COLO668 (cell line): ENCODE results near the gene CARD6.
A peak's percentile ranks its signal among the peaks of the same experiment; 100 is the strongest.
"Not testable (repeated sequence)": the region's sequence is repeated elsewhere in the genome, so short reads cannot be mapped to it uniquely, and the experiment has no call there.

Experiments
- DNase-seq: peaks from one replicate; lab custom pipeline; 2025; ENCODE audit not compliant: unreplicated experiment; lab: John Stamatoyannopoulos, UW

CARD6 gene

DNA sequence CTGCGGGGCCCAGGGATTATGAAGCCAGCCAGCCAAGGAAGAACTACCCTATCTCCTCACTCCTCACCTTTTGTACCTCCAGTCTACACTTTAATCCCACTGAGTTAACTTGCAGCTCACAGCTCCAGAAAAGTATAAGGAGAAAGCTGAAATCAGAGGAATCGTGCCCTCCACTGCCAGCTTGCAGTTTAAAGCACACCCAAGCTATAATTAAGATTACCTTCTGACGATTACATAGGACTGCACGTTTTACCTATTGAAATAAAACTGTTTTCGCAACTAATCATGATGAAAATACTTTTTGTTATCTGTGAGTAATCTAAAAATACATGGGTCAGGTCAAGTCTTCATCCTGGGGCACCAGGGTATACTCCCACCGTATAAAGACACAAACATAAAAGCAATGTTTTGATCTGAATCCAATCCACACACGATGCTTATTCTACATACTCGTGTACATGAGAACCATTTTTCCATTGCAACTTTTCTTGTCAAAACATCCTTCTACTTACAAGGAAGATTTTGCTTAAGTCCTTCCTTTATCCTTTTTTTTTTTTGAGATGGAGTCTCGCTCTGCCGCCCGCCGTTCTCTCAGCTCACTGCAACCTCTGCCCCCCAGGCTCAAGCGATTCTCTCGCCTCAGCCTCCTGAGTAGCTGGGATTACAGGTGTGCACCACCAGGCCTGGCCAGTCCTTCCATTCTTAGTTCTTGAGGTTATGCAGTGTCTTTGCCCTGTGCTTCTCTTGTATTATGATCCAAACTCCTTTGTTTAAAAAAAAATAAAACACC lies 13.8 kb upstream of the CARD6 start:
- DNase-seq = no peak

DNA sequence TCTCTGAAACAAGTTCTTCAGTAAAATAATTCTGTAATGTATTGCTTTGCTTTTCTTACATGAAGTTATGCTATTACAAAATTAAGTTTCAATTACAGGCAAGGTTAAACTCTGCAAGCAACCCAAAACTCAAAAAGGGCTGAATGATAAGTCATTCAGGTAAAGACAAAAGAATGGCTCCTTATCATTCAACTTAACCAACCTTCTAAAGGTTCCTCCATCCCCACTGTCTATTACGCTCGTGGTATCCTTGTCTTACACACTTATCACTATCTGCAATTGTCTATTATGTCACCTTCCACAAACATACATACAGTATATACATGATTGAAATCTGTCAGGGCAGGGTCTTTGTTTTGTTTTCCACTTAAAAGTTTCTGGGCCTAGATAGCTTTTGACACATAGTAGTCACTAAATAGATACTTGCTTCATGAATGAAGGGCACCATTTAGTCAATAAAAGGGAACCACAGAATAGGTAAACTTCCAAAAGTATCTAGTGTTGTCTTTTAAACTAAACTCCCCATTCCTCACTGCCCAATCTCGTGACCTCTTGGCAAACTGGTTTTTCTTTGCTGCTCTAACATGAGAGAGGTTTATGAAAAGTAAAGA lies 13.0 kb upstream of the CARD6 start:
- no peak for DNase-seq

DNA sequence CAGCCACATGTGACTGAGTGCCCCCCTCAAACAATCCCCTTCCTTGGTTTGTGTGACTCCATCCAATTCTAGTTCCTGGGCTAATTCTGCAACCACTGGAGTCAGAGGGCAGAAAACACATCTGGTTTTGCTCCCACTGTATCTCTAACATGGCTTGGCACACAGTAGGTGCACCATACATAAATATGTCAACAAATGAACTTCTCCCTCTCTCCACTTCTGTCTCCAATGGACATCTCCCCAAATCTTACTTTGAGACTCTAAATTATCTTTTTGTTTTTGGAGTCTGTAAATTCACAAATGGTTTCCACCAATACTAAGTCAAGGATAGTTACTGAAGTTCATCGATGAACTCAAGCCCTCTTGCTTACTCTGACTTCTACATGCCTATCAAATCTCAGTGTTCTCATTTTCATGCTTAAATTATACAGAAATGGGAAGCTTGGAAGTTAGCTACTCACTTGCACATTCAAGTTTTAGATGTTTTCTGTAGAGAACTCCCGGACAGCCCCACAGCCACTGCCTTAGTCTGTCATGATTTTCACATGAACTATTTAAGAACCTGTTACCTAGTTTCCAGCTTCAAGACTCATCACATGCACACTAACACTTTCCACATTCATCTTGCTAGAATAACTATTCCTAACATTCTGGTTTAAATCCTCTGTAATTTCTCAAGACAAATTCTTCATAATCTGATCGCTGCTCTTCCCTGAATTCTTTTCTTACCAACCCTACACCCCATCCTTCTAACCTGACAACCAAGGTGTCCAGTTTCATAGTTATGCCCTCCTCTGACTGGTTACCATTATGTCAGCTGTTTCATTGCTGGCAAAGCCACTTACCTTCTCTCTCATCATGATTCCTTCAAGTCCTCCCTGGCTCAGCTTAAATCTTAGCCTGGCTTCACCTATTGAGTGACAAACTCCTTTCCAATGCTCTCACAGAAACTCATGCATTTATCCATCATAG lies 12.2 kb upstream of the CARD6 start:
- DNase-seq = no peak

DNA sequence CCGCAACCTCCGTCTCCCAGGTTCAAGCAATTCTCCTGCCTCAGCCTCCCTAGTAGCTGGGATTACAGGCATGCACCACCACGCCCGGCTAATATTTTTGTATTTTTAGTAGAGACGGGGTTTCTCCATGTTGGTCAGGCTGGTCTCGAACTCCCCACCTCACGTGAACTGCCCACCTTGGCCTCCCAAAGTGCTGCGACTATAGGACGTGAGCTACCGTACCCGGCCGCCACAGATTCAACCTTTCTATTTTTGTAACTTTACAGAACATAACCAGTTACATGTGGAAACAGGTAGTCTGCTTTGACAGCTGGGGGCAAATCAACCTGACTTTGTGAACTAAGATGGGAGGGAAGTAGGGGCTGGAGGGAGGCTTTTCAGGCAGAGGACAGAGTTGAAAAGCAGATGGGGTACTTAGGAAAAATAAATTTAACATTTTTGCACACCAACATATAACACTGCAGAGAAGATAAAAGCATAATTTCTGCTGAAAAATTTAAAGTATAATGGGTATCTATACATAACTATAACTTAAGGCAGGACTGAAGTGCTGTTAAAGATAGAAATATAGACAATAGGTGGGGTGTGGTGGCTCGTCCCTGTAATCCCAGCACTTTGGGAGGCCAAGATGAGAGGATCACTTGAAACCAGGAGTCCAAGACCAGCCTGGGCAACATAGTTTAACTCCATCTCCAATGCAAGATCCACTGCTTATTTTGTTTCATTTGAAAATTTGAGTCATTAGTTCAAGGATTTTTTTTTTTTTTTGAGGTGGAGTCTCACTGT lies 11.2 kb upstream of the CARD6 start:
- DNase-seq = no peak

DNA sequence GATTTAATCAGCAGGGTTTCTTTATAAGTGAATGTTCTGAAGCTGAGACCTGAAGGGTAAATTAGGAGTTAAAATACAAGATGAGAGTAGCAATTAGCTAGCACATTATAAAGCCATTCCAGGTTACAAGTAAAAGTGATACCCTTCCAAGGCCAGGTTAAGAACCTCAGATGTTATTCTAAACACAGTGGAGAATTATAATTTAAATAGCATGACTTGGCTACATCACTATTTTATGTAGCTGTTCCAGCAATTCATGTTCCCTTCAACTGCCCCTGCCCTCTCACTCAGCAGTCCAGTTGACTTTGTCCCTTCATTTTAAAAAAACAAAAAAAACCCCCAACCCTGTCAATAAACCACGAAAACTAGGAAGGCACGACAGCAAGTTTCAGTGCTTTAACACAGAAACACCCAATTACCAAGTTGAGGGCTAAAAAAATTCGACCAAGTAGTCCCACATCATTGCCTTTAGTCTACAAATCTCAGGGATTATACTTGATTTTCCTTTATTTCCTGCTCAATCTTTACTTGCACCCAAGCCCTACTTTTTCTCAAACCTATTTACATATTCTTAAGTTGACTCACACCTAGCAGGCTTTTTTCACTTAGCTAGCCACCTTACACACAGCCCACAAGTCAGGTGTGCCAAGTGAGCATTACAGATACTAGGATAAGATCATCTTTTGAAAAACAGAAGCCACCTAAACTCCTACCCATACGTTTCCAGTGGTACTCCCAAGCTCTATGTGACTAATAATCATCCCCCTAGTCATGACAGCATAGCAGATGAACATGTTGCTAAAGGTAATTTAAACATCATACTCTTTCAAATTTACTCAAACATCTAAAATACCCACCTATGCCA lies 9.6 kb upstream of the CARD6 start:
- DNase-seq = no peak

DNA sequence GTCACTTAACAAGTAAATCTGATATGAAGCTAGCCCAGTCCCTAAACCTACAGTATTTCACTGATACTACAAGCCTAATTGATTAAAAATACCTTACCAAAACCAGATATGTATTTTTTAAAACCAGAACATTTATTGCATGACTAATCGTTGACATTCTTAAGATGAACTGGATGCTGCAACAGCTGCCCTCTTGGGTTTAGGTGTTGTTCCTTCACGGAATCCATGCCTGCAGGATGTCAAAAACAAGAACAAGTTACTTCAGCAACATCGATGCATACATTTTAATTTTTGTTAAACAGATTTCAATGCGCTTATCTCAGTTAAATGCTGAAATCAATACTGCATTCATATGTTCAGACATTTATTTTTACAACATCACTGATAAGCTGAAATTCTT lies 8.8 kb upstream of the CARD6 start:
- DNase-seq = no peak

DNA sequence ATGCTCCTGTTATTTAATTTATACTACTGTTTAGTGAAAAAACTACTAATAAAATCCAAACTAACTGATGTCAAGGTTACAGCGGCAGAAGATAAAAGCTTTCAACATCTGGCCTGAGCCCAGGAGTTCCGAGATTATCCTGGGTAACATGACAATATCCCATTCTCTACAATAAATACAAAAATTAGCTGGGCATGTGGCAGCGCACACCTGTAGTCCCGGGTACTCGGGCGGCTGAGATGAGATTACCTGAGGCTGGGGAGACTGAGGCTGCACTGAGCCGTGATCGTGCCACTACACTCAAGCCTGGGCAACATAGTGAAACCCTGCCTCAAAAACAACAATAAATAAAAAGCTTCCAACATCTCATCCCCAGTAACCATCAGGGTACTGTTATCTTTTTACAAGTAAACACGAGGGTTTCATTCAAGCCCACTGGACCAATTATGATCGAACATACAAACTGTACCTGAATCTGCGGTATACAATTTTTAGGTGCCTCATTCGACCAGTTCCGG lies 7.4 kb upstream of the CARD6 start:
- no peak for DNase-seq

DNA sequence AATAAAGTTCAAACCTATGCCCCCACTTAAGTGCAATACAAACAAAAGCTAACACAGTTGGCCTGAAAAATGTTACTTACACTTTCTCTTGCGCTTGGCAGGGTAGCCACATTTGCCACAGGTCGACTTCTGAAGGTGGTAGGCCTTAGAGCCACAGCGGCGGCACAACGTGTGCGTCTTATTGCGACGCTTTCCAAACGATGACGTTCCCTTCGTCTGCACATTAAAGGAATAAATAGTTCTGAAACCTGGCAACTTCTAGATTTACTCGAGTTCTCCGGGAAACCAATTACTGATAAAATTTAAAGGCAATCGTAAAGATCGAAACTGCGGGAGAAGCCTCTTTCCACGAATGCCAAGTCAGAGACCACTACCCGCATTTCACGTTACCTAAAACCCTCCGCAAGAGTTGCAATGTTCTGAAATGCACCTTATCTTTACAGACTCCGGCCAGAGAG lies 6.7 kb upstream of the CARD6 start:
- peak; percentile 52 for DNase-seq

DNA sequence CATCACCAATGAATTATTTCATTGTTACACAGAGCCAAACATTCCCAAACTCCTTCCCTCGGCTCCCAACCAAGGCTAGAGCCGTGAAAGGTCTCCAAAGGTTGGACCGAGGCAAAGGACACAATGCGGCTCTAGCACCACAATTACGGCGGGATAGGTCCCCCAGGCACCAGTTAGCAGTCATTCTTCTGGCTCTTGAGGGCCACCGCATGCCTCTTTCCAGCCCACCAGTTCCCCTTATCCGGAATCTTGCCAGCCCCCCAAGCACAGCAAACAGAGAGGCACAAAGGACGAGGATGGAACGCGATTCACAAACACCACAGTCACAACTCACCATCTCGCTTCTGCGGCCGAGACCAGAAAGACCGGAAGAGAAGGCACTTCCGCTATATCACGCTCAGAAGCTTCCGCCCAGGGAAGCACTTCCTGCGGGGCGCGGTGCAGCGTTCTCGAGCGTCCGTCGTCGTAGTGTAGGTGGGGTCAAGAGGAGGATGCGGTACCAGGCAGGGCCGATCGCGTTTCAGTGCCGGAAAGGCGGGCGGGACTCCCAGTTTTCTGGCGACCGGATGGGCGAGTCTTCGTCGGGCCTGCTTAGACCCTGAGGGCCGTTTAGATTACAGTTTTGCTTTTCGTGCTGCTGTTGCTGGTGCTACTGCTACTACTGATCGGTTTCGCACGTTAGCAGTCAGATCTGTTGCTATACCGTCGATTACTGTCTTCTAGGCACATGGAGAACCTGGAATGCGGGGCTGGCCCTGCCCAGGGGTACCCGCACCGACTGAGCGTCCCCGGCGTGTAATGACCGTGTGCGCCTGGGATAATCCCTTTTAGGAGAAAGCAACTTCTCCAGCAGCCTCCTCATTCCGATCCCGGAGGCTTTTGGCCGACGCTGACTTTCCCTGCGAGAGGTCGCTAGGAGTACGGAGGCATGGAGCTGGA lies 6.0 kb upstream of the CARD6 start, which contains the start of gene RPL37:
Gene RPL37, minus strand, starts transcription at position 374 of the 939 bp plus-strand sequence. Its CDS starts 37 bp downstream, at position 337.
- DNase-seq = peak; percentile 97

DNA sequence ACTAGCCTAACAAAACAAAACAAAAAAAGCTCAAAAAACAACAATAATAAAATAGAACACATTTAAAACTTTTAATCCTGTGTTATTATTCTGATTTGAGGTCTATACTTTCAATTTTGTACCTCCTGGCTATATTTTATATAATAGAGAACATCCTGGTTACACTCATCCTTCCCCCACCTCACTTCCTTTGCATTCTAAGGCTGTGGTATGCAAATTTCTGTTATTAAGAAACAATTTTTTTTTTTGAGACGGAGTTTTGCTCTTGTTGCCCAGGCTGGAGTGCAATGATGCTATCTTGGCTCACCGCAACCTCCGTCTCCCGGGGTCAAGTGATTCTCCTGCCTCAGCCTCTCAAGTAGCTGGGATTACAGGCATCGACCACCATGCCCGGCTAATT lies 3.1 kb upstream of the CARD6 start:
- DNase-seq = no peak

DNA sequence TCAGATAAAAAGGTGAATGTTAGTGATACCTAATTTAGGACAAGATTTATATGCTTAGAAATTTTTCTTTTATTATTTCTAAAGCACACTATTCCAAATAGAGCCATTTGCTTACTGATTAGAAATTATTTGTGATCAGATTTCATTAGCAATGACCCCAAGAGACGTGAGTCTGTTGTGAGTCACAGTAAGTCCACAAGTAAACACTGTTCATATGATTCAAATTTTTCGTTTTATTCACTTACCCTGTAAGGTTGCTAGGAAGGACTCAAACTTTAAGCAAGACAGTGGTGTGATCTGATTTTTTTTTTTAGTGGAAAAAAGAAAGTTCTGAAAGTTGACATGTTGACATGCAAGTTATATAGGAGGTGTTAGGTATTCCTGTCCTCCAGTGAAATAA lies 1.2 kb downstream of the CARD6 start:
- DNase-seq = no peak

DNA sequence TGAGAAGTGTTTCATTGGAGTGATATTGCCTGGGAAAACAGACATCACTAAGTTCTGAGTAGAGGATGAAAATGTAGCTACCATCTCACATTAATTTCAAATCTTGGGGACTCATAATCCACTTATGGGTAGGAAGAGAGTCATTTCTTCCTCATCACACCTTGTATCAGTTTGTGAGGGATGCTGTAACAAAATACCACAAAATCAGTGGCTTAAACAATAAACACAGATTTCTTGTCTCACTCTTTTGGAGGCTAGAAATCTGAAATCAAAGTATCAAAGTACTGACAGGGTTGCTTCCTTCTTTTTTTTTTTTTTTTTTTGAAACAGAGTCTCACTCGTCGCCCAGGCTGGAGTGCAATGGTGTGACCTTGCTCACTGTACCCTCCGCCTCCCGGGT lies 3.4 kb downstream of the CARD6 start:
- no peak for DNase-seq

DNA sequence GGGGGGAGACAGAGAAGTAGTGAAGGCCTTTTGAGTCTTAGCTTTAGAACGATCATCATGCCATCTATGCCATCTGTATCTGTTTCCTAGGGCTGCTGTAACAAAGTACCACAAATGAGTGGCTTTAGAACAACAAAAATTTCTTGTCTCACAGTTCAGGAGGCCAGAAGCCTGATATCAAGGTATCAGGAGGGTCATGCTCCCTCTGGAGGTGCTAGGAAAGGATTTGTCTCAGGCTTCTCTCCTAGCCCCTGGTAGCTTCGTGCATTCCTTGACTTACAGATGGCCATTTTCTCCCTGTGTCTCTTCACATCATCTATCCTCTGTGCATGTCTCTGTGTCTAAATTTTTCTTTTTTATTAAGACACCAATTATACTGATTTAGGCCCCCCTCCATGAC lies 5.2 kb downstream of the CARD6 start:
- DNase-seq = no peak

DNA sequence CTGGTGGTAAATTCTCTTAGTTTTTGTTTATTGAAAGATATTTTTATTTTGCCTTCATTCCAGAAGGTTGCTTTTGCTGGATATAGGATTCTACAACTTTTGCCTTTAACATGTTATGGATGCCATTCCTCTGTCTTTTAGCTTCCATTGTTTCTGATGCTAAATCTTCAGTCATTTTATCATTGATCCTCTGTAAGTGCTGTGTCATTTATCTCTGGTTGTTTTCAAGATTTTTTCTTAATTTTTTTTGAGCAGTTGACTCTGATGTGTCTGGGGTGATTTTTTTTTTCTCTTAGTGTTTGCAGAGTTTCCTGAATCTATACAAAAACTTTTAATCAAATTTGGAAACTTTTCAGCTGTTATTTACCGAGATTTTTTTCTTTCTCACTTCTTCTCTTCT lies 6.4 kb downstream of the CARD6 start:
- DNase-seq = no peak

DNA sequence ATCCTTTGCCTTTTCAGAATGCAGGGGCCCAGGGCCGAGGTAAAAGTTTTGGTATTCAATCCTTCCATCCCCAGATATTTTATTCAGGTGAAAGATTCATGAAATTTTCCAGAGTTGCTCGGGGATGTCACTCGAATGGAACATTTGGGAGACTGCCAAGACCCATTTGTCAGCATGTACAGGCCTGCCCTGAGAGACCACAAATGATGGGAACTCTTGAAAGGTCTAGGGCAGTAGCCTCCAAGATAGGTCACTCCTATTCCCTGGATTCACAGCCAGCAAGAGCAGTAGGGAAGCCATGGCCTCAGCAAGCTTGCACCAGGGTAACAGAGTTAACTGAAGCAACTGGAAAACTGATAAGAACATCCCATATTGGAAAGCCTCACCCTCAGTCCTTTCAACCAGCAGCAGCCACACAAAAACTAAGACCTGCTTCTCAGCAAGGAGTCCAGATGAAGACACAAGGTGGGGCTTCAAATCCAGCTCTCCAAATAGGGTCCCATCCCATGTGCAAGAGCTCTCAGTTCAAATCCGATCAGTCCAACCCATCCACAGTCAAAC lies 12.5 kb downstream of the CARD6 start:
- peak; percentile 6 for DNase-seq

DNA sequence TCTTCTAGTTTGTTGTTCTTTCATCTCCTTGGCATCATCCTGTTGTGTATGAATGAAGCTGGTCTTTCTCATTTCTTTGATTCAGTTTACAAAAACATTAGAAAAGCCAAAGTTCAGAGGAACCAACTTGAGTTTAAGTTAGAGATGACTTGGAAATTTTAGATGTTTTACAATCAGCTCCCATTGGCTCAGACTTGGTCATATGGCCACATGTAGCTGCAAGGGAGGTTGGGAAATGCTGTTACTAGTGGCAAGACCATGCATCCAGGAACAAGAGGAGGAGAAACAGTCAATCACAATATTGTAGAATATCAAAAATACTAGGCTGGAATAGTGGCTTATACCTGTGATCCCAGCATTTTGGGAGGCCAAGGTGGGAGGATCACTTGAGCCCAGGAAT lies 19.5 kb downstream of the CARD6 start:
- no peak for DNase-seq

DNA sequence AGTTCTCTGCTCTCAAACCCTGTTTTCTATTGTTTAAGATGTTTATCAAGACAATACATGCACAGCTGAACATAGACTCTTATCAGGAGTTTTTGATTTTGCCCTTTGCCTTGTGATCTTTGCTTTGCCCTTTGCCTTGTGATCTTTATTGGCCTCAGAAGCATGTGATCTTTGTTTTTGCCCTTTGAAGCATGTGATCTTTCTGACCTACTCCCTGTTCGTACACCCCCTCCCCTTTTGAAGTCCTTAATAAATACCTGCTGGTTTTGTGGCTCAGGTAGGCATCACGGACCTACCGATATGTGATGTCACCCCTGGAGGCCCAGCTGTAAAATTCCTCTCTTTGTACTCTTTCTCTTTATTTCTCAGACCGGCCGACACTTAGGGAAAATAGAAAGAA lies 23.8 kb downstream of the CARD6 start:
- not testable (repeated sequence) for DNase-seq

DNA sequence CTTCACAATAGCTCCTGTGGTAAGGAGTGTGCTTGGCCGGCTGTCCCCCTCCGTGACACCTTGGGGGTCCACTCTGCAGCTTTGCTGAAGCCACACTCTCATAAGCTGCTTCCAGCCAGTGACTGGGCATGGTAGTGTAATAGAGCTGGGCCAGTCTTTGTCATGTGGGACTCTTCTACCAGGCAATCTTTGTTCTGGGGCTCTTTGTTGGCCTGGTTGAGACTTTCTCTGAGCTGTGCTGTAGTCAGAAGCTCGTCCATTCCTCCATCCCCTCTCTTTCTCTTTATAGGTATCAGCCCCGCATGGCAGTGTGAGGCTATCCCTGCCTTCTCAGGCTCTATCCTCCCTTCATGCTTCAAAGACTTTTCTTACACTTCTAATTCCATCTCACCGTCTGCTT lies 25.7 kb downstream of the CARD6 start:
- DNase-seq = no peak
